AG10803 (cell line): ENCODE data around the gene CYP3A5.
A peak's percentile ranks its signal among the peaks of the same experiment; 100 is the strongest.

Experiments used
- DNase-seq: peaks from one replicate; pipeline ENCODE4 v3.0.0; 2010; ENCODE audit warnings: low read depth
- H3K4me3 ChIP-seq: 2 replicates; pipeline ENCODE4 v1.5.1; 2011; ENCODE audit warnings: mild to moderate bottlenecking, low read length, control low read depth
- TF ChIP-seq, protein P1 (sequence below): conservative IDR thresholded peaks from 2 replicates; pipeline ENCODE4 v1.5.1; 2011; ENCODE audit warnings: mild to moderate bottlenecking, low read length, control low read depth, inconsistent platforms

The CYP3A5 gene

DNA sequence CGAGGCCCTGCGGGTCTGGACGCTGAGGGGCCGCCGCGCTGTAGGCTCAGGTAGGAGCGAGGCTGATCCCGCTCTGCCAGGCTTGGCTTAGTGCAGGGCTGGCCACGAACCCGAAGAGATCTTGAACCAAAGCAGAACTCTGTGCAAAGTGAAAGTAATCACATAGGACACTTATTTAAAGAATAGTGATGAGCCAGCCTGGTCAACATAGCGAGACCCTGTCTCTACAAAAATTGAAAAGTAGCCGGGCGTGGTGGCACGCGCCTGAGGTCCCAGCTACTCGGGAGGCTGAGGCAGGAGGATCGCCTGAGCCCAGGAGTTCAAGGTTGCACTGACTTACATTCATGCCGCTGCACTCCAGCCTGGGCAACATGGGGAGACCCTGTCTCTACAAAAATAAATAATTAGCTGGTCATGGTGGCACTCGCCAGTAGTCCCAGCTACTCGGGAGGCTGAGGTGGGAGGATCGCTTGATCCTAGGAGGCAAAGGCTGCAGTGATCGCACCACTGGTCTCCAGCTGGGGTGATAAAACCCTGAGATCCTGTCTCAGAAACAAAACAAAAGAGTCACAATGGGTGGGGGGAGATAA, 62.5 kb downstream of the CYP3A5 start:
- DNase-seq: no peak

DNA sequence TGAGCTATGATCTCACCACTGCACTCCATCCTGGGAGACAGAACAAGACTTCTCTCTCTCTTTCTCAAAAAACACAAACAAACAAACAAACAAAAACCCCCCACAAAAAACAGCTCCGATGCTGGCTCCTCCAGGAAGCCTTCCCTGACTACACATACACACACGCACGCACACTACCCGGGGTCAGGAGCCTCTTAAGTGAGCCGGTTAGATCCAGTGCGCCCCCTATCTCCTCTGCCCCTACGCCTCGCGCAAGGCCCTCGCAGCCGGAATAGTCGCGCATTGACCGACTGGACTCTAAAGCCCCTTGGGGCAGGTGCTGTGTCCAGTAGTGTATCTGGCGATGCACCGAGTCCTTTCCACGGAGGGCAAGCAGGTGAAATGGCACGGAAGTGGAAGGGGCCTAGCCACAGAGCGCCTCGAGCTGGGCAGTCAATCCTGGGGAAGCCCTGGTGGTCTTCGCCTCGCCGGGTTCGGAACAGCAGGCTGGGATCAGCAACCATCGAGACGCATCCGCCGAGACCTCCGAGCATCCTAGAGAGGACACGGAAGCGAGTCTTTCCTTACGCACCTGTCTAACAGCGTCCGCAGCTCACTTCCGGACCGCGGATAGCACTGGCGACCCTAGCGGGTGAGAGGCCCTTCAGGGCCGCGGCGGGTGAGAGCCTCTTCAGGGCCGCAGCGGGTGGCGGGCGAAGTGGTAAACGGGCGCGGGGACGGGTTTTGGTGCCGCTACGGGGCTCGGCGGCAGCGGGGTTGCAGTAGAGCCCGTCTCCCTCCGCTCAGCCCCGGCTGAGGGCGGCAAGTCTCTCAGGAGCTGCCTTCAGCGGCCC, 63.2 kb downstream of the CYP3A5 start, which contains the start of gene ZSCAN25:
Gene ZSCAN25 (plus strand): TSS at position 588 of the 833 bp plus-strand sequence. CDS start 2,661 bp downstream, outside the sequence.
- TF ChIP-seq, protein P1, sequence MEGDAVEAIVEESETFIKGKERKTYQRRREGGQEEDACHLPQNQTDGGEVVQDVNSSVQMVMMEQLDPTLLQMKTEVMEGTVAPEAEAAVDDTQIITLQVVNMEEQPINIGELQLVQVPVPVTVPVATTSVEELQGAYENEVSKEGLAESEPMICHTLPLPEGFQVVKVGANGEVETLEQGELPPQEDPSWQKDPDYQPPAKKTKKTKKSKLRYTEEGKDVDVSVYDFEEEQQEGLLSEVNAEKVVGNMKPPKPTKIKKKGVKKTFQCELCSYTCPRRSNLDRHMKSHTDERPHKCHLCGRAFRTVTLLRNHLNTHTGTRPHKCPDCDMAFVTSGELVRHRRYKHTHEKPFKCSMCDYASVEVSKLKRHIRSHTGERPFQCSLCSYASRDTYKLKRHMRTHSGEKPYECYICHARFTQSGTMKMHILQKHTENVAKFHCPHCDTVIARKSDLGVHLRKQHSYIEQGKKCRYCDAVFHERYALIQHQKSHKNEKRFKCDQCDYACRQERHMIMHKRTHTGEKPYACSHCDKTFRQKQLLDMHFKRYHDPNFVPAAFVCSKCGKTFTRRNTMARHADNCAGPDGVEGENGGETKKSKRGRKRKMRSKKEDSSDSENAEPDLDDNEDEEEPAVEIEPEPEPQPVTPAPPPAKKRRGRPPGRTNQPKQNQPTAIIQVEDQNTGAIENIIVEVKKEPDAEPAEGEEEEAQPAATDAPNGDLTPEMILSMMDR: peak; percentile 51
- peak; percentile 92 for DNase-seq
- H3K4me3 ChIP-seq: peak within 1 kb of the TSS; percentile 98

More for the DNA sequence above, 62.5 kb downstream of the CYP3A5 start:
- peak overlapping the region; percentile 98 for H3K4me3 ChIP-seq
- TF ChIP-seq, protein P1: no peak

DNA sequence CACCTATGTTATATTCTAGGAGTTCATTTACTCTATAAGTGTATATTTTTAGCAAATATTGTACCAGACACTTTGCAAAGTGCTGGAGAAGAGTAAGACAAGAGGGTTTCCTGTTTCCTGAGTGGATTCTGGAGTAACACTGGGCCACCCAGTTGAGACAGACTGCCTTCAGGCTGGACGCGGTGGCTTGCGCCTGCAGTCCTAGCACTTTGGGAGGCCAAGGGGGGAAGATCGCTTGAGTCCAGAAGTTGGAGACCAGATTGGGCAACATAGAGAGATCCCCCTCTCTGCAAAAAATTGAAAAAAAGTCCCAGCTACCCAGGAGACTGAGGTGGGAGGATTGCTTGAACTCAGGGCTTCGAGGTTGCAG, 63.8 kb downstream of the CYP3A5 start:
- no peak for DNase-seq
- peak overlapping the region; percentile 98 for H3K4me3 ChIP-seq
- TF ChIP-seq, protein P1: no peak

DNA sequence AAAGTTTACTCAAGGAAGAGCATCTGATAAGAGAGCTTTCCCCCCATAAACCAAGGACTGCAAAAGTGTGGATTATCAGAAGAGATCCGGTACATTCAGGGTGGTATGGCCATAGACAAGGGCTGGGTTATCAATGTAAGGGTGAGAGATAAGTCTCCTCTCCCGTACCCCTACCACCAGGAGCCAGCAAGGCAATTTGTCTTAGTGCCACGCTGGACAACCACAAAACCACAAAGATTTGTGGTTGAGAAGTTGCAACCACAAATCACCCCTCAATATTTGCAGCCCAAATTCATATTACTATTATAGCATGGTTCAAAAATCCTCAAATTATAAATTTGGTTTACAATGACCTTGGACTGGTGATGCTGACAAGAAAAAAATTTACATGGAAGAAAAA, 65.3 kb downstream of the CYP3A5 start:
- no peak overlapping the region for H3K4me3 ChIP-seq
- DNase-seq: no peak
- TF ChIP-seq, protein P1: no peak

DNA sequence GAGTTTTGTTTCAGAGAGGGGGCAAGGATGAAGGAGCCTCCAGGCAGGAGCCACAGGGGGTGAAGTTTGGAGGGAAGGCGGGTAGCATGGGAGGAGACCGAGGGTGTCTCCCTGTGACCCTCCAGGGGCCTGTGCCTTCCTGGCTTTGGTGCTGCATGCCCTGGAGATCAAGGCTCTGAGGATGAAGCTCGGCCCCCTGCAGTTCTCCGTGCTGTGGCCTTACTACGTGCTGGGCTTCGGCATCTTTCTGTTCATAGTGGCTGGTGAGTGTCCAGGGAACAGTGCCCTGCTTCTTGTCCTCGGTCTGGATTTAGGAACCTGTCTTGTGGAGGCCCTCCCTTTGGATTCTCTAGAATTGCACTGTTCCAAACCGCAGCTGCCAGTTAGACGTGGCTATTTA, 72.2 kb downstream of the CYP3A5 start:
- no peak overlapping the region for H3K4me3 ChIP-seq
- no peak for DNase-seq
- TF ChIP-seq, protein P1: no peak

DNA sequence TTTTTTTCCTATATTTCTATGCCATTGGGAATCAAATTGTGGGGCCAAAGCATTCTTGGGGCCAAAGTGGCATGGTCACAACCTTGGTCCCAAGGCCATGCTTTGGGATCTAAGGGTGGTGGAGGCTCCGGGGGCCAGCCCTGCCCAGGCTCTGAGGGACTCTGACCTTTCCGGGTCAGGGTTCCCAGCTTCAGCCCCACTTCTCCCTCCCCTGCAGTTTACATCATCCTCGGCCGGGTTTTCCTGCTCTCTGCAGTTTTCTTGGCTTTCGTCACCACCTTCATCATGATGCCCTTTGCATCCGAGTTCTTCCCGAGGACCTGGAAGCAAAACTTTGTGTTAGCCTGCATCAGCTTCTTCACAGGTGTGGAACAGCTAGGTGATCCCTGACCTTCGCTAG, 73.3 kb downstream of the CYP3A5 start:
- TF ChIP-seq, protein P1: no peak
- H3K4me3 ChIP-seq: no peak overlapping the region
- no peak for DNase-seq

DNA sequence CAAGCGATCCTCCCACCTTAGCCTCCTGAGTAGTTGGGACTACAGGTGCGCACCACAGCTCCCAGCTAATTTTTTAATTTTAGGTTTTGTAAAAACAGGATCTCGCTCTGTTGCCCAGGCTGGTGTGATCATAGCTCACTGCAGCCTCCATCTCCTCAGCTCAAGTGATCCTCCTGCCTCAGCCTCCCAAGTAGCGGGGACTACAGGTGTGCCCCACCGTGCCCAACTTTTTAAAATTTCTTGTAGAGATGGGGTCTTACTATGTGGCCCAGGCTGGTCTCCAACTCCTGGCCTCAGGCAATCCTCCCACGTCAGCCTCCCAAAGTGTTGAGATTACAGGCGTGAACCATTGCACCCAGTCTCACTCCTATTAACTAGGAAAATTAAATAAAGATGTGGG, 74.3 kb downstream of the CYP3A5 start:
- no peak for DNase-seq
- TF ChIP-seq, protein P1: no peak
- H3K4me3 ChIP-seq: no peak overlapping the region
